Activated CD4-positive, alpha-beta T cell treated with anti-CD3 and anti-CD28 coated beads, Interleukin-2, Interleukin-6, amounts not matched to agents 100 ng/mL and 50 ng/mL, durations not matched to agents 16 hours and 8 hours (primary cell): Measurements from ENCODE around the gene MAST4.
"Not testable (repeated sequence)": the region's sequence is repeated elsewhere in the genome, so short reads cannot be mapped to it uniquely, and the experiment has no call there.

ENCODE experiments used
- DNase-seq: peaks from one replicate; pipeline ENCODE4 v3.0.0-alpha.2; 2020

Gene MAST4

GRCh38 chr5:67102708-67103107 is 506.5 kb downstream of the MAST4 start:
- DNase-seq: no peak

GRCh38 chr5:67104859-67105258 is 508.7 kb downstream of the MAST4 start:
- no peak for DNase-seq

- no peak for DNase-seq
Measured at GRCh38 chr5:67105270-67105669, 509.1 kb downstream of the MAST4 start.

GRCh38 chr5:67106626-67107342 is 510.6 kb downstream of the MAST4 start:
- no peak for DNase-seq

GRCh38 chr5:67111779-67112178 is 515.6 kb downstream of the MAST4 start:
- no peak for DNase-seq

GRCh38 chr5:67115246-67115645 is 519.1 kb downstream of the MAST4 start:
- DNase-seq: no peak

- DNase-seq: no peak
Measured at GRCh38 chr5:67115817-67116216, 519.6 kb downstream of the MAST4 start.

- no peak for DNase-seq
Measured at GRCh38 chr5:67118050-67118620, 521.9 kb downstream of the MAST4 start.

GRCh38 chr5:67119010-67119409 is 522.8 kb downstream of the MAST4 start:
- no peak for DNase-seq

- no peak for DNase-seq
Measured at GRCh38 chr5:67120032-67120431, 523.8 kb downstream of the MAST4 start.

- DNase-seq: no peak
Measured at GRCh38 chr5:67123819-67124218, 527.6 kb downstream of the MAST4 start.

GRCh38 chr5:67124556-67124955 is 528.4 kb downstream of the MAST4 start:
- DNase-seq: no peak

- not testable (repeated sequence) for DNase-seq
Measured at GRCh38 chr5:67127347-67127895, 531.2 kb downstream of the MAST4 start.

GRCh38 chr5:67129768-67130167 is 533.6 kb downstream of the MAST4 start:
- no peak for DNase-seq

GRCh38 chr5:67133217-67133616 is 537.0 kb downstream of the MAST4 start:
- no peak for DNase-seq

GRCh38 chr5:67133776-67134175 is 537.6 kb downstream of the MAST4 start:
- DNase-seq: no peak

- no peak for DNase-seq
Measured at GRCh38 chr5:67135381-67135984, 539.3 kb downstream of the MAST4 start.

GRCh38 chr5:67139030-67139429 is 542.8 kb downstream of the MAST4 start:
- DNase-seq: no peak

- DNase-seq: no peak
Measured at GRCh38 chr5:67140413-67140812, 544.2 kb downstream of the MAST4 start.

- DNase-seq: no peak
Measured at GRCh38 chr5:67141644-67142043, 545.5 kb downstream of the MAST4 start.

- DNase-seq: no peak
Measured at GRCh38 chr5:67142816-67143215, 546.6 kb downstream of the MAST4 start.

- no peak for DNase-seq
Measured at GRCh38 chr5:67143549-67143948, 547.4 kb downstream of the MAST4 start.

- DNase-seq: no peak
Measured at GRCh38 chr5:67144183-67144639, 548.0 kb downstream of the MAST4 start.

GRCh38 chr5:67146574-67146973 is 550.4 kb downstream of the MAST4 start:
- no peak for DNase-seq
